ENCODE data around the gene CYS1. TPM values are rescaled to one million over a fixed set of nuclear protein-coding genes. Genes with fewer than 3 reads are reported as not detected.

The CYS1 gene
- total RNA-seq, 1 donor from 2014 or later: not detected

DNA sequence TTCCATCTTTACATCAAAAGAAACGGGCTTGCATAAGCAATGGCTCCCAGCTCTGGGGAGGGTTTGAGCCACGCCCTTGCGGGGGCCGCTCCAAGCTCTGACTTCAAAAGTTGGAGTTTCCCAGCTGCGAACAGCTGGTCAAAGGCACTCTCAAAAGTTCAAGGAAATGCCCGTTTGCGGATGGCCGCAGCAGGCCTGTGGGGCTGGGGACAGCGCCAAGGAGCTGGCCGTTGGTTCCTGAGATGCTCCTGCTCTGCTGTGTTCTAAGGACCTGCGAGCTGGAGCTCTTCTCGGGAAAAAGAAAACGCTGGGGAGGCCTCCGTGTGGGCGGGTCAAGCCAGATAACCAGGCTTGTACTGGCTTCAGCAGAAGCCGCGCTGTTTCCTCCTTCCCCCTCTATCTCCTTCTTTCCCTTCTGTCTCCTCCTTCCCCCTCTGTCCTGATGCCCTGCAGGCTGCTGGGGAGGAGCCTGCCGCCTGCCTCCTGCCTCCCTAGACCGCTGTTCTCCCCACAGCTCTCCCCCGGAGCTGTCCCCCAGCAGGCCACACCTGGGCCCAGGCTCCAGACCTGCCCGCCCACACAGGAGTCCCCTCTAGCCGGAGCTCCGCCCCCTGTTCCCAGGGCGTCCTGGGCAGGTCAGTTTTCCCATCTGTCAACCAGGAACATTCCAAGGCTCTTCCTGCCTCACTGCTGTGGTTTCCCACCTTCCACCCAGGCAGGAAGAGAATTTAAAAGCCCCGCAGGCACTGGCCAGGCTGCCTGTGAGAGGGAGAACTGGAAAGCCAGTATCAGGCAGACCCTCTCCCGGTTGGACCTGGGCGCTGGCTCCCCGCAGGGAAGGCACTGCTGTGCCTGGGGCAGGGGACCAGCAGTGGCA, 22.7 kb downstream of the CYS1 start:
- peaks cover 2% of the 10 kb centered on the region for H3K27me3 Mint-ChIP-seq (ENCODE audit: low read depth)
- TF ChIP-seq, protein P1, sequence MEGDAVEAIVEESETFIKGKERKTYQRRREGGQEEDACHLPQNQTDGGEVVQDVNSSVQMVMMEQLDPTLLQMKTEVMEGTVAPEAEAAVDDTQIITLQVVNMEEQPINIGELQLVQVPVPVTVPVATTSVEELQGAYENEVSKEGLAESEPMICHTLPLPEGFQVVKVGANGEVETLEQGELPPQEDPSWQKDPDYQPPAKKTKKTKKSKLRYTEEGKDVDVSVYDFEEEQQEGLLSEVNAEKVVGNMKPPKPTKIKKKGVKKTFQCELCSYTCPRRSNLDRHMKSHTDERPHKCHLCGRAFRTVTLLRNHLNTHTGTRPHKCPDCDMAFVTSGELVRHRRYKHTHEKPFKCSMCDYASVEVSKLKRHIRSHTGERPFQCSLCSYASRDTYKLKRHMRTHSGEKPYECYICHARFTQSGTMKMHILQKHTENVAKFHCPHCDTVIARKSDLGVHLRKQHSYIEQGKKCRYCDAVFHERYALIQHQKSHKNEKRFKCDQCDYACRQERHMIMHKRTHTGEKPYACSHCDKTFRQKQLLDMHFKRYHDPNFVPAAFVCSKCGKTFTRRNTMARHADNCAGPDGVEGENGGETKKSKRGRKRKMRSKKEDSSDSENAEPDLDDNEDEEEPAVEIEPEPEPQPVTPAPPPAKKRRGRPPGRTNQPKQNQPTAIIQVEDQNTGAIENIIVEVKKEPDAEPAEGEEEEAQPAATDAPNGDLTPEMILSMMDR (conservative IDR thresholded peaks at IDR 0.05): no peak
- DNase-seq (ENCODE audit: low read depth, low spot score): peak; percentile 26
- H3K9me3 Mint-ChIP-seq: no peaks in the 10 kb centered on the region
- peak overlapping the region; percentile 32 for H3K4me3 Mint-ChIP-seq
- H3K27ac Mint-ChIP-seq (ENCODE audit: unreplicated experiment): no peak overlapping the region
- H3K36me3 Mint-ChIP-seq (ENCODE audit: low read depth): peaks cover 3% of the 10 kb centered on the region
- H3K4me1 Mint-ChIP-seq: peaks cover 9% of the 10 kb centered on the region

DNA sequence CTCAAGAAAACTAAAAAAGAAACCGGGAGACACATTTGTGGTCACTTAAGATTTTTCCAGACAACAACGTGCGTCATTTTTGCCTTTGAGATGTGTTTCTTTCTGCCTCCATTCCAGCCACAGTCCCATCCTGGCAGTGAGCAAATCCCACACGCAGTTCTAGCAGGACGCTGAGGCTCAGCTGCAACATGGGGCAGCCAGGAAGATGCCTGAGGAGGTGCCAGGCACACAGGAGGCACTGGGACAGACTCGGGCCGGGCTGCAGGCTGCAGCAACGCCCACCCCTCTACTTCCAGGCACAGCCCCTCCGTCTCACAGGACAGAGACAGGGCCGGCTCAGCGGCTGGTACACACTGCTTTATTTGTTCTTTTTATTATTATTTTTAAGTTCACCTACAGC, 23.8 kb downstream of the CYS1 start:
- Mint-ChIP-seq H3K4me3 (no peak overlapping the region), H3K9me3 (no peaks in the 10 kb centered on the region), H3K36me3 (ENCODE audit: low read depth) (peaks cover 3% of the 10 kb centered on the region), H3K27ac (ENCODE audit: unreplicated experiment) (no peak overlapping the region), H3K4me1 (peaks cover 9% of the 10 kb centered on the region), H3K27me3 (ENCODE audit: low read depth) (peaks cover 2% of the 10 kb centered on the region)
- DNase-seq (ENCODE audit: low read depth, low spot score): no peak
- TF ChIP-seq, protein P1 (conservative IDR thresholded peaks at IDR 0.05): no peak

DNA sequence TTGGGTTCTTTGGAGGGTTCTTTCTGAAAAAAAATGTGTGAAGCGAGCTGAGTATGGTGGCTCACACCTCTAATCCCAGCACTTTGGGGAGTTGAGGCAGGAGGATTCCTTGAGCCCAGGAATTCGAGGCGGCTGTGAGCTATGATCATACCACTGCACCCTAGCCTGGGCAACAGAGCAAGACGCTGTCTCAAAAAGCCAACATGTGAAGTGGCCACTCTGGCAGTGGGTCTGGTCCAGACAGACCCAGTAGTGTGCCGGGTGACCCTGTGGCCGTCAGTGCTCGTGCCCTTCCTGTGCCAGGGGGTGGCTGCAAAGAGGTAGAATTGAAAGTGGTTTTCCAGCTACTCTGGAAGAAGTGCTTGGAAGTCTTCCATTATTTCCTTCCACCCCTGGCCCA, 25.2 kb downstream of the CYS1 start:
- Mint-ChIP-seq H3K36me3 (ENCODE audit: low read depth) (peaks cover 3% of the 10 kb centered on the region), H3K27me3 (ENCODE audit: low read depth) (peaks cover 2% of the 10 kb centered on the region), H3K27ac (ENCODE audit: unreplicated experiment) (no peak overlapping the region), H3K9me3 (no peaks in the 10 kb centered on the region), H3K4me3 (no peak overlapping the region), H3K4me1 (peaks cover 9% of the 10 kb centered on the region)
- TF ChIP-seq, protein P1 (conservative IDR thresholded peaks at IDR 0.05): no peak
- no peak for DNase-seq (ENCODE audit: low read depth, low spot score)

DNA sequence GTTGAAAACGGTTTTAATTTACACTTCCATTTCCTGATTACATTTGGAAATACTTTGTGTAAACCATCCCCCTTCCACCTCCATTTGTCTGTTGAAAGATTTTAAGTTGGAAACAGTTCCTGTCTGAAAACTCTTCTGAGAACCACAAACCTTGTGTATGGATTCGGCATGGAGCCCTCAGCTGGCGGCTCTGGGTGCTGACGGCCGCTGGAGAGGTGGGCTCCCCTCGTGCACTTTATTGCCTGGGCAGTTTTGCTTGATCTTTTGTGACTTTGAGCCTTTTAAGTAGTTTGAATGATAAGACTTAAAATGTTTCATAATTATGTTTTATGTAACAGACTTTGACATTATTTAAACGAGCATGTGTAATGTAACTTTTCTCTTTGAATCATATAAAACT, 25.8 kb downstream of the CYS1 start:
- TF ChIP-seq, protein P1 (conservative IDR thresholded peaks at IDR 0.05): no peak
- Mint-ChIP-seq H3K27me3 (ENCODE audit: low read depth) (peaks cover 2% of the 10 kb centered on the region), H3K27ac (ENCODE audit: unreplicated experiment) (no peak overlapping the region), H3K4me1 (peaks cover 9% of the 10 kb centered on the region), H3K4me3 (no peak overlapping the region), H3K9me3 (no peaks in the 10 kb centered on the region), H3K36me3 (ENCODE audit: low read depth) (peaks cover 3% of the 10 kb centered on the region)
- no peak for DNase-seq (ENCODE audit: low read depth, low spot score)

DNA sequence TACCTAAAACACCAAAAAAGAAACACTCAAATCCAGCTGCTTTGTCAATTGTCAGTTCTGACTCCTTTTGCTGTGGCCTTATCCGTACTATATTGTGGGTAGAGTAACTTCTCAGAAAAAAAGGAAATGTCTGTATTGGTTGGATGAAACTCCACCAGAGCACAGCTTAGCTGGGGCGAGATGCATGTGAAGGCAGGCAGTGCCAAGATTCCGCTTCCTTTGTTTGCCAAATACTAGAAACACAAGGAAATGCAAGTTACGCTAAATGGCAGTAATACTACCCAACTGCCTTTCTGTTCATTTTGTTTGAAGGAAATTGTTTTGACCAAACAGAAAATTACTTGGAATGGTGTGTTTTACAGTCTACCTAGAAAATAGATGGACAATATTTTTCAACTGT, 26.9 kb downstream of the CYS1 start:
- TF ChIP-seq, protein P1 (conservative IDR thresholded peaks at IDR 0.05): no peak
- DNase-seq (ENCODE audit: low read depth, low spot score): no peak
- H3K27me3 Mint-ChIP-seq (ENCODE audit: low read depth): peaks cover 2% of the 10 kb centered on the region
- H3K27ac Mint-ChIP-seq (ENCODE audit: unreplicated experiment): no peak overlapping the region
- peaks cover 6% of the 10 kb centered on the region for H3K36me3 Mint-ChIP-seq (ENCODE audit: low read depth)
- peaks cover 13% of the 10 kb centered on the region for H3K4me1 Mint-ChIP-seq
- no peak overlapping the region for H3K4me3 Mint-ChIP-seq
- H3K9me3 Mint-ChIP-seq: no peaks in the 10 kb centered on the region

All from neural crest cell (in vitro differentiated cells).